HG03103 (cell line): Measurements from ENCODE around the gene LPCAT1.
"Not testable (repeated sequence)": the region's sequence is repeated elsewhere in the genome, so short reads cannot be mapped to it uniquely, and the experiment has no call there.

Source experiments
- ATAC-seq: cut with Tn5 transposase; IDR thresholded peaks from one replicate; pipeline ENCODE4 v1.9.1; 2021; ENCODE audit warnings: low read depth; ENCODE audit not compliant: unreplicated experiment

Gene LPCAT1

GRCh38 chr5:1485579-1486118, 38.1 kb downstream of the LPCAT1 start:
- no peak for ATAC-seq

- ATAC-seq: peak; percentile 44
Measured at GRCh38 chr5:1484730-1485578, 38.8 kb downstream of the LPCAT1 start.

- no peak for ATAC-seq
Measured at GRCh38 chr5:1483856-1484729, 39.7 kb downstream of the LPCAT1 start.

- no peak for ATAC-seq
Measured at GRCh38 chr5:1483064-1483463, 40.7 kb downstream of the LPCAT1 start.

- ATAC-seq: no peak
Measured at GRCh38 chr5:1481959-1482331, 41.8 kb downstream of the LPCAT1 start.

GRCh38 chr5:1481266-1481958, 42.3 kb downstream of the LPCAT1 start:
- ATAC-seq: no peak

GRCh38 chr5:1480806-1481205, 43.0 kb downstream of the LPCAT1 start:
- ATAC-seq: no peak

- no peak for ATAC-seq
Measured at GRCh38 chr5:1480217-1480616, 43.5 kb downstream of the LPCAT1 start.

- ATAC-seq: no peak
Measured at GRCh38 chr5:1479581-1480188, 44.1 kb downstream of the LPCAT1 start.

GRCh38 chr5:1479066-1479465, 44.7 kb downstream of the LPCAT1 start:
- no peak for ATAC-seq

- no peak for ATAC-seq
Measured at GRCh38 chr5:1478271-1479035, 45.3 kb downstream of the LPCAT1 start.

- no peak for ATAC-seq
Measured at GRCh38 chr5:1477341-1477740, 46.4 kb downstream of the LPCAT1 start.

- no peak for ATAC-seq
Measured at GRCh38 chr5:1476967-1477310, 46.8 kb downstream of the LPCAT1 start.

GRCh38 chr5:1476181-1476966, 47.4 kb downstream of the LPCAT1 start:
- ATAC-seq: no peak

- ATAC-seq: not testable (repeated sequence)
Measured at GRCh38 chr5:1475544-1475900, 48.2 kb downstream of the LPCAT1 start.

GRCh38 chr5:1474866-1475543, 48.8 kb downstream of the LPCAT1 start:
- no peak for ATAC-seq

- ATAC-seq: no peak
Measured at GRCh38 chr5:1474183-1474839, 49.4 kb downstream of the LPCAT1 start.

- ATAC-seq: no peak
Measured at GRCh38 chr5:1473746-1474145, 50.0 kb downstream of the LPCAT1 start.
